Loucy (cell line): ENCODE results near the gene F3.

Experiments
- H2AFZ ChIP-seq: fragments of 200-600 bp; sonication (generic); 2 replicates; pipeline ENCODE4 v1.6.0; 2016; ENCODE audit warnings: antibody characterized with exemption, mild to moderate bottlenecking, low read length, moderate library complexity
- H3F3A ChIP-seq: fragments of 200-600 bp; 2 replicates; pipeline ENCODE4 v1.6.0; 2016; ENCODE audit warnings: antibody characterized with exemption, low read depth, mild to moderate bottlenecking
- H3K27me3 ChIP-seq: fragments of 200-600 bp; sonication (generic); 2 replicates; pipeline ENCODE4 v1.6.1; 2014; ENCODE audit warnings: low read length, mild to moderate bottlenecking; ENCODE audit not compliant: insufficient read depth, poor library complexity, severe bottlenecking
- H3K36me3 ChIP-seq: fragments of 200-600 bp; sonication (generic); 2 replicates; pipeline ENCODE4 v1.6.1; 2016; ENCODE audit warnings: low read length; ENCODE audit not compliant: insufficient read depth
- H3K4me1 ChIP-seq: fragments of 200-600 bp; sonication (generic); 2 replicates; pipeline ENCODE4 v1.5.1; 2014; ENCODE audit warnings: low read length, mild to moderate bottlenecking; ENCODE audit not compliant: insufficient read depth, poor library complexity, severe bottlenecking
- H3K4me2 ChIP-seq: fragments of 200-600 bp; sonication (generic); 2 replicates; pipeline ENCODE4 v1.6.0; 2014; ENCODE audit warnings: antibody characterized with exemption, low read length, low read depth, mild to moderate bottlenecking; ENCODE audit not compliant: poor library complexity, severe bottlenecking
- H3K4me3 ChIP-seq: fragments of 200-600 bp; sonication (generic); 2 replicates; pipeline ENCODE4 v1.5.1; 2014; ENCODE audit warnings: low read length, mild to moderate bottlenecking, mixed read lengths; ENCODE audit not compliant: poor library complexity, severe bottlenecking
- H3K79me2 ChIP-seq: fragments of 200-600 bp; sonication (generic); 2 replicates; pipeline ENCODE4 v1.6.1; 2014; ENCODE audit warnings: low read length; ENCODE audit not compliant: insufficient read depth
- H3K9ac ChIP-seq: fragments of 200-600 bp; sonication (generic); 2 replicates; pipeline ENCODE4 v1.6.0; 2014; ENCODE audit warnings: mild to moderate bottlenecking, low read depth, low read length, moderate library complexity; ENCODE audit not compliant: poor library complexity, severe bottlenecking
- H3K9me2 ChIP-seq: fragments of 200-600 bp; sonication (generic); replicated peaks from 2 replicates; pipeline ENCODE4 v1.6.1; 2016; ENCODE audit warnings: low read depth, low read length, mixed read lengths
- H3K9me3 ChIP-seq: fragments of 200-600 bp; sonication (generic); 2 replicates; pipeline ENCODE4 v1.6.1; 2014; ENCODE audit warnings: mild to moderate bottlenecking, antibody characterized with exemption, low read length, low read depth; ENCODE audit not compliant: insufficient read depth
- H4K20me1 ChIP-seq: fragments of 200-600 bp; sonication (generic); 2 replicates; pipeline ENCODE4 v1.6.0; 2014; ENCODE audit warnings: antibody characterized with exemption, low read length, mild to moderate bottlenecking; ENCODE audit not compliant: insufficient read depth, poor library complexity, severe bottlenecking
- EZH2phosphoT487 ChIP-seq: fragments of 200-600 bp; IDR thresholded peaks from 2 replicates; pipeline ENCODE4 v1.6.1; 2018; ENCODE audit warnings: antibody characterized with exemption, mild to moderate bottlenecking, moderate library complexity, borderline replicate concordance
- TF ChIP-seq, protein P1 (sequence below): fragments of 200-600 bp; sonication (generic); conservative IDR thresholded peaks from 2 replicates; pipeline ENCODE4 v1.5.1; 2014; ENCODE audit warnings: mild to moderate bottlenecking, antibody characterized with exemption, low read length

The F3 gene

DNA sequence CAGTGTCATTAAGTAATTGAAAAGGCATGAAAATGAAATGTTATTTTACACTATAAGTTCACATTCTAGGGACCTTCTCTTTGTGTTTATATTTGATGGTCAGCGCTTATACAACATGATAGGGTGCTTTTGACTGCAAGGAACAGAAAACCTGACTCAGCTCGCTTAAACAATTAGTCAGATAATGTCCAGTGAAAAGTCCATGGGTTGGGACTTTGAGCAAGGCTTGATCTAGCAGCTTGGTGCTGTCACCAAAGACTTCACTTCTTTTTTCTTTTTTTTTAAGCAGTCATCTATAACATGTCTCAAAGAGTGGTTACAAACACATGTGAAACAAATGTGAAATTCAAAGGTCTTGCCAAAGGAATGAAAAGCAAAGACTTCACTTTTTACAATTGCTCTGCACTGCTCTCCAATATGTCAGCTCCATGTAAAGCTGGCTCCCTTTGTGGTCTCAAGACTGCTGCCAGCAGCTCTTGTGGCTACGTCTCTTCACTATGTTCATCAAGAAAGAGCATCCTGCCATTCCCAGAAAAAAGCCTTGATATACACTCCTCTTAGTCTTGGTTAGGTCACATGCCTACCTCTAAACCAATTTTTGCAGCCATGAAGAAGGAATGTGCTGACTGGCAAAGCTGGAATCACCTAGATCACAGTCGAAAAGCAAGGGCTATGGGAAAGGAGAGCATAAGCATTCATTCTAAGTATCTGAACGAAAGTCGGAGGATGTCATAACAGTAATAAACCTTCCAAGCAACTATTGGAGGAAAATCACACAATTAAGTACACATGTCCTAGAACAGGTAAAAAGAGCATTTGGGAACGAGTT, 15.2 kb downstream of the F3 start:
- no peak overlapping the region for H3K4me3 ChIP-seq
- H3K9me3 ChIP-seq: no peaks in the 10 kb centered on the region
- H3F3A ChIP-seq: no peaks in the 10 kb centered on the region
- no peaks in the 10 kb centered on the region for H3K4me1 ChIP-seq
- H3K79me2 ChIP-seq: no peaks in the 10 kb centered on the region
- H4K20me1 ChIP-seq: no peaks in the 10 kb centered on the region
- no peak overlapping the region for H3K9ac ChIP-seq
- TF ChIP-seq, protein P1, sequence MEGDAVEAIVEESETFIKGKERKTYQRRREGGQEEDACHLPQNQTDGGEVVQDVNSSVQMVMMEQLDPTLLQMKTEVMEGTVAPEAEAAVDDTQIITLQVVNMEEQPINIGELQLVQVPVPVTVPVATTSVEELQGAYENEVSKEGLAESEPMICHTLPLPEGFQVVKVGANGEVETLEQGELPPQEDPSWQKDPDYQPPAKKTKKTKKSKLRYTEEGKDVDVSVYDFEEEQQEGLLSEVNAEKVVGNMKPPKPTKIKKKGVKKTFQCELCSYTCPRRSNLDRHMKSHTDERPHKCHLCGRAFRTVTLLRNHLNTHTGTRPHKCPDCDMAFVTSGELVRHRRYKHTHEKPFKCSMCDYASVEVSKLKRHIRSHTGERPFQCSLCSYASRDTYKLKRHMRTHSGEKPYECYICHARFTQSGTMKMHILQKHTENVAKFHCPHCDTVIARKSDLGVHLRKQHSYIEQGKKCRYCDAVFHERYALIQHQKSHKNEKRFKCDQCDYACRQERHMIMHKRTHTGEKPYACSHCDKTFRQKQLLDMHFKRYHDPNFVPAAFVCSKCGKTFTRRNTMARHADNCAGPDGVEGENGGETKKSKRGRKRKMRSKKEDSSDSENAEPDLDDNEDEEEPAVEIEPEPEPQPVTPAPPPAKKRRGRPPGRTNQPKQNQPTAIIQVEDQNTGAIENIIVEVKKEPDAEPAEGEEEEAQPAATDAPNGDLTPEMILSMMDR: no peak
- TF ChIP-seq EZH2phosphoT487: no peak
- H3K9me2 ChIP-seq: no peaks in the 10 kb centered on the region
- no peaks in the 10 kb centered on the region for H3K36me3 ChIP-seq
- no peak overlapping the region for H2AFZ ChIP-seq
- no peak overlapping the region for H3K4me2 ChIP-seq
- H3K27me3 ChIP-seq: no peaks in the 10 kb centered on the region

DNA sequence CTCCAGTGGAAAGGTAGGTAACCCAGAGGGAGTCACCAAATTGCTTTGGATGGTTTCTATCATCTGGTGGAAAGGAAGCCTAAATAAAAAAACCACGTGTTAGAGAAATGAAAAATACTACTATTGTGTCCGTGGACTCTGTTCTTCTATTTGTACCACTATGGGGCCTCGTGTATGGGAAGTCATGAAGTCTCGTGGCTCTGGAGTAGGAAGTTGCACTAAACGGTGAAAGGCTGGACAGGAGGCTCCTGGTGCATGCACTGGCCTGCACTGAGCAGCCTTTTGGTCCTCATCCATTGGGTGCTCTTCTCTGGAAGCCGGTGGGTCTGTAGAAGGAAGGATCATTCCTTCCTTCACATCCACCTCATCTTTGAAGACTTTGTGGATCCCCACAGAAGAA, 17.0 kb downstream of the F3 start:
- no peaks in the 10 kb centered on the region for H3K27me3 ChIP-seq
- no peak overlapping the region for H2AFZ ChIP-seq
- H3K9ac ChIP-seq: no peak overlapping the region
- H4K20me1 ChIP-seq: no peaks in the 10 kb centered on the region
- no peak for TF ChIP-seq EZH2phosphoT487
- TF ChIP-seq, protein P1: no peak
- no peaks in the 10 kb centered on the region for H3F3A ChIP-seq
- H3K9me2 ChIP-seq: no peaks in the 10 kb centered on the region
- H3K79me2 ChIP-seq: no peaks in the 10 kb centered on the region
- no peak overlapping the region for H3K4me2 ChIP-seq
- H3K4me1 ChIP-seq: no peaks in the 10 kb centered on the region
- no peaks in the 10 kb centered on the region for H3K9me3 ChIP-seq
- no peaks in the 10 kb centered on the region for H3K36me3 ChIP-seq
- H3K4me3 ChIP-seq: no peak overlapping the region

DNA sequence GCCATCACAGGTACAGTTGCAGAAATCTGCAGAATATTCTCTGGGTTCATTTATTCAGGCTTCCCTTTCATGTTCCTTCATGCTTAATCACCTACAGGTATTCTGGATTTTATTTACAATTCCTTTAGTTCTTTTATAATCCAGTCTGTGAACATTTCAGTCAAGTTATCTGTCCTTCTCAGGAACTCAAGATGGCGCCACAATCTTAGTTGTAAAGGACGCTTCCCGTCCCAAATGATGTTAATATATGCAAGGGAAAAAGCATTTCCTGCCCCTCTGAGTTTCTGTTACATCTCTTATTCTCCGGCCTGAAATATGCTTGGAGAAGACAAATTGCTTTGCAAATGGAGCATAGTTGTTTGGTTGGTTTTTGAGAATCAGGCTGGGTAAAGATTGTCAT, 19.3 kb downstream of the F3 start:
- no peaks in the 10 kb centered on the region for H4K20me1 ChIP-seq
- TF ChIP-seq, protein P1: peak; percentile 79
- TF ChIP-seq EZH2phosphoT487: no peak
- no peak overlapping the region for H3K4me2 ChIP-seq
- H3K4me3 ChIP-seq: no peak overlapping the region
- H2AFZ ChIP-seq: no peak overlapping the region
- no peaks in the 10 kb centered on the region for H3K9me3 ChIP-seq
- H3F3A ChIP-seq: no peaks in the 10 kb centered on the region
- peaks cover 5% of the 10 kb centered on the region; the same call in 1 of the 2 replicates for H3K36me3 ChIP-seq
- H3K79me2 ChIP-seq: no peaks in the 10 kb centered on the region
- H3K4me1 ChIP-seq: no peaks in the 10 kb centered on the region
- H3K27me3 ChIP-seq: no peaks in the 10 kb centered on the region
- no peaks in the 10 kb centered on the region for H3K9me2 ChIP-seq
- no peak overlapping the region for H3K9ac ChIP-seq
